Stimulated activated CD8-positive, alpha-beta memory T cell treated with anti-CD3 and anti-CD28 coated beads, Interleukin-4, amount 100 ng/mL, for 48 hours (primary cell): Measurements from ENCODE around the gene VRK3.
"Not testable (repeated sequence)": the region's sequence is repeated elsewhere in the genome, so short reads cannot be mapped to it uniquely, and the experiment has no call there.

ENCODE experiments used
- DNase-seq: peaks from one replicate; pipeline ENCODE4 v3.0.0-alpha.2; 2020

VRK3 gene

DNA sequence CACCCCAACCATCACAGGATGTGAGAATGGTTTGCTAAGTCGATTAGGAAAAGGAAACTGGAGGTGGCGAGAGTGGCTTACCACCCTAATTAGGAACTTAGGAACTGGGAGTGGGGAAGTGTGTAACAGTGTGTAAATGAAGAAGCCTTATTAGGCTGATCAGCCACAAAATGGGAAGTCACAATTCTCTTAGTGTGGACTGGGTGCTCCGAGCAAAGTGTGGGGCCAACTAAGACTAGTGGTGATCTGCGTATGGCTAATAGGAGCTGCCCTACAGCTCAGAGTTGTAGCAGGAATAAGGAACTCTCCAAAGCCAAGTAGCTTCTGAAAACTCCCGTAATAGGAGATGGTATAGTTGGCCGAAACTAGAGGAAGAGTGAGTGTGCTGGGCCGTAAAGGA, 71.8 kb downstream of the VRK3 start:
- DNase-seq, result no peak

DNA sequence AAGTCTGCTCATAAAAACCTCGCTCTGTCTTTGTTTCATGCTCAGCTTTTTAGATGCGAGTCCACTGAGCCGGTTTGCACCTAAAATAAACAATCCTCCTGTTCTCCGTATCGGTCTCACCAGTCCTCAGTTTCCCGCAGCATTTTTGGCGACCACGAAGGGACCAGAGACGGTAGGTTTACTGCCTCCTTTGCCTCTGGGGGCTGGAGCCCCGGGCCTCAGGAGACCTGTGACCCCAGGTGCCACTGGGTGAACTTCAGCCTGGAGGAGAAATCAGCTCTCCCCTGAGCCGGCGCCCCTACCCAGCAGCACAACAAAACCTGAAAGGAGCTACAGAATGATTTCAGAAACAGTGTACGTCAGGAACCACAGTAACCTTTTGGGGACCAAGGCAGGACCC, 72.3 kb downstream of the VRK3 start:
- DNase-seq, result no peak

DNA sequence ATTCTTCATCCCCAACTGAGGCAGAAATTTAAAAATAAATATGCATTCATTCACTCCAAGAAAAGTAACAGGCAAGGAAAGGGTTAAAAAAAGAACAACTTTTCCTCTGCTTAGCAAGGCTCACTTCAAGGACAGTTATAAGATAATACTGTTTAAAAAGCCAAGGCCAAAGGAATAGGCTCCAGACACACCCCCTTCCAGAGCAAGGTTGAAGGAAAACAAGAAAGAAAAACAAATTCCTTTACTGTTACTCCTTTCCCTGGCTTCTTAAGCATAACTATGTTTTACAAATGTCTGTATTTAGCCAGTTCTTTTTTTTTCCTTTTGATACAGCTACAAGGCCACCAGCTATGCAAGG, 72.7 kb downstream of the VRK3 start:
- DNase-seq, result no peak

DNA sequence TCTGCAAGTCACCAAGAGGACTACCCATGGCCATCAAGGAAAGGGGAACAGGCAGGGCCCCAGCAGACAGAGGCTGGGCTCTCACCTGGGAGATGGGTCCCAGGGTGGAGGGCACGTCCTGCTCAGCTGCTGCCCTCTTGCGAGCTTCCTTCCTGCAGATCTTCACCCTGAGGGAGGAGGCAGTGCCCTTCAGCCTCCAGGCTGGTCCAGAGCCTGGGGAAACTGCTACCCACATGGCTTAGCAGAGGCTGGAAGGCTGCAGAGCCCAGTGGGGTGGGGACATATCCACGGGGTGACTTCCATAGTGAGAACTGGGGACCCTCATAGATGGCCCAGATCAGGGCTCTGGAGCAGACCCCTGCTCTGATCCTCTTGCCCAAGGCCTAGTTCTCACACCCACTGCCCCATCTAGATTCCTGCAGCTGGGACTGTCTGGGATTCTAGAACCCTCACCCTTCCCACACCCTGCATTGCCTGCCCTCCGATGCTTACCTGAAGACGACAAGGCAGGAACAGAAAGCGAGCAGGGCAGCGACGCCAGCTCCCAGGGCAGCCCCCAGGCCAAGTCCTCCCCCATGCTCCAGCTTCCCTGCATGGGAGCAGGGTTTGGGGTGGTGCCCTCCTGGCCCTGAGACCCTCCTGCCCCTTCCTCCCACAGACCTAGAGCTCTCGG, 73.2 kb downstream of the VRK3 start:
- DNase-seq, result no peak

DNA sequence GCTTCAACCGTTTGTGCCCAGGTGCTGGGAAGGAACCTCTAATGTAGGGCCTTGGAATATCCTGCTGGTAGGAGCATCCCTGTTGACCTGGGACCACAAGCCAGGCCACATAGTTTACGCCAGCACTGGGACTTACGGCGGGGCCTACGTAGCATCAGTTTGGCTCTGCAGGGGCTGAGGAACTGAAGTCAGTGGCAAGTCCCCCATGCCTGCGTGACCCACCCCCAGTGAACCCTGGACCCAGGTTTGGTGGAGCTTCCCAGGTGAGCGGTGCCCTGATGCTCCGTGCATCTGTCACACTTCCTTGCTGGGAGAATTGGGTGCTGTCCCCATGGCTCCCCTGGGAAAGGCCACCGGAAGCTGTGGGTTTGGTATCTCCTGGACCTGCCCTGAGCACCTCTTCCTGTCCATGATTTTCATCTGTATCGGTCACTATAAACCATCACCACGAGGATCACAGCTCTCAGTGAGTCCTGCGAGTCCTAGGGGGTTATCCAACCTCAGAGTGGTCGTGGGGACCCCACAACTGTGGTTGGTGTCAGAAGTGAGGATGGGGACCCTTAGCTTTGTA, 74.1 kb downstream of the VRK3 start:
- DNase-seq, result no peak

DNA sequence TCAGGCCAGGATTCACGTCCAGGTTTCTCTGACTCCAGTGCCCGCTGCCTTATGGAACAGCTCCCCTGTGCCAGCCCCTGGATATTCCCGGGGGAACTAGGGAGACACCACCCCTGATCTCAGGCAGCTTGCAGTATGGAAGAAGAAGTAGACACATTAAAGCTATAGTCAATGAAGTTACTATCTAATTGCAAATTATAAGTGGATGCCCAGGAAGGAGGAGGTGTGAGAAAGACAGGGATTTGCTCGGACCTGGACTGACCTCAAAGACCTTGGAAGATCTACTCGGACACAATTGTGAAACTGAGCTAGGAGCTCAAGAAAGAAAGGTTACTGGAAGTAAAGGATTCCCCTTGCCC, 74.6 kb downstream of the VRK3 start:
- no peak for DNase-seq

DNA sequence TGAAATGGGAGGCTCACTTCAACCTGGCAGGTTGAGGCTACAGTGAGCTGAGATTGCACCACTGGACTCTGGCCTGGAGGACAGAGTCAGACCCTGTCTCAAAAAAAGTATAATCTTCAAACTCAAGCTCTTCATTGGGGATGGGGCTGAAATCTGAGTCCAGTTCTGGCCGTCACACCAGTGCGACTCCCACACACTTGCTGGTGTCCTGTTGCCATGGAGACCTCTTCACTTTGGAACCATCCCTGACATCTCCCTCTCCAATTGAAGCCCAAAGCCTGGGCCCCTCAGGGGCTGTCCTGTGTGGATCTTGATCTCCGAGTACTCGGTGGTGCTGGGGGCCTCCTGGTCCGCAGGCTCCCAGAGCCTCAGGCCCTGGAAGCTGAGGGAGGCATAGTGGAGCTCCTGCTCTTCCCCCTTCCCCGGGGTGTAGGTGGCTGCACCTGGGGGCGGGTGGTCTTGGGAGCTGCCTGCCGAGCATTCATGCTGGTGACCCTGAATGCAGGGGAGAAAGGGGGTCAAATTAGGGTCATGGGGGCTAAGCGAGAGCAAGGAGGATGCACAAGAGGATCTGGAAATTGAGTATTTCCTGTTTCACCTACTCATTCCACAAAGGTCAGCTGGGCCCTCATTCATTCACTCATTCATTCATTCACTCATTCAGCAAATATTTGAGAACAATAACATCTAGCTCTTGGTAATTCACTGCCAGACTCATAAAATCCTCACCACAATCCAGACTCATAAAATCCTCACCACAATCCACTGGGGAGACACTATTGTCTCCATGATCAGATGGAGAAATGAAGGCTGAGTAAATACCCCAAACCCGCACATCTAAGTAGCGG, 75.2 kb downstream of the VRK3 start:
- no peak for DNase-seq

DNA sequence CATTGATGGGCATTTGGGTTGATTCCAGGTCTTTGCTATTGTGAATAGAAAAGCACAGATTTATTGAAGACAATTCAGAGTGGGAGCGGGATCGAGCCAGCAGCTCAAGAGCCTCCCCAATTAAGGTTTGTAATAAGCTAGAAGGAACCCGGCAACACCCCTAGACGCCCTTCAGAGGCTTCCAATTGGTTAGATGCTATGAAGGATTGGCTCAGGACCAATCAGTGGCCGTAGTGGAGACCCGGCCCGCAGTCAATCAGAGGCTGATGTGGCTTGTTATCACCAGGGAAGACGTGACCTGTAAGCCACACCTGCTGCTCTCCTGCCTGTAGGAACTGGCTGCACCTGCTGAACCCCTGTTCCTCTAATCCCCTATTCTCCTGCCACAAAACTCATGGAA, 78.8 kb downstream of the VRK3 start:
- DNase-seq, result no peak

DNA sequence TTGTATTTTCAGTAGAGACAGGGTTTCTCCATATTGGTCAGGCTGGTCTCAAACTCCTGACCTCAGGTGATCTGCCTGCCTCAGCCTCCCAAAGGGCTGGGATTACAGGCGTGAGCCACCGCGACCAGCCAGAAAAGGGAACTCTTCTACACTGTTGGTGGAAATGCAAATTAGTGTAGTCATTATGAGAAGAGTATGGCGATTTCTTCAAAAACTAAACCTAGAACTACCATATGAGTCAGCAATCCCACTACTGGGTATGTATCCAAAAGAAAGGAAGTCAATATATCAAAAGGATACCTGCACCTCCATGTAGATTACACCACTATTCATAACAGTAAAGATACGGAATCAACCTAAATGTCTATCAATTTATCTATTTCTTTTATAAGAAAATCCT, 80.6 kb downstream of the VRK3 start:
- DNase-seq, result not testable (repeated sequence)

DNA sequence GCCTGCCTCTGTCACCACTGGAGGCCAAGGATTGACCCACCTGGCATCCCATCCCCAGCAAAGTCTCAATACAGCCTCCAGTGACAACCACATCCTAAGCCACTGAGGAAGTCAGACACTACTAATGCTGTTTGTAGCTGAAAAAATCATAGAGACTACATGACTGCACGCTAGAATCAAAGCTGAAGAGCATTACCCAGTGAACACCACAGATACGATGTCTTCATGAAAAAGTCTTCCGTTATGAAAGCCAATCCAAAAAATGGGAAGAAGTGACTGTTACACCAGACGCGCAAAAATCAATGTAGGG, 84.7 kb downstream of the VRK3 start:
- DNase-seq, result no peak

DNA sequence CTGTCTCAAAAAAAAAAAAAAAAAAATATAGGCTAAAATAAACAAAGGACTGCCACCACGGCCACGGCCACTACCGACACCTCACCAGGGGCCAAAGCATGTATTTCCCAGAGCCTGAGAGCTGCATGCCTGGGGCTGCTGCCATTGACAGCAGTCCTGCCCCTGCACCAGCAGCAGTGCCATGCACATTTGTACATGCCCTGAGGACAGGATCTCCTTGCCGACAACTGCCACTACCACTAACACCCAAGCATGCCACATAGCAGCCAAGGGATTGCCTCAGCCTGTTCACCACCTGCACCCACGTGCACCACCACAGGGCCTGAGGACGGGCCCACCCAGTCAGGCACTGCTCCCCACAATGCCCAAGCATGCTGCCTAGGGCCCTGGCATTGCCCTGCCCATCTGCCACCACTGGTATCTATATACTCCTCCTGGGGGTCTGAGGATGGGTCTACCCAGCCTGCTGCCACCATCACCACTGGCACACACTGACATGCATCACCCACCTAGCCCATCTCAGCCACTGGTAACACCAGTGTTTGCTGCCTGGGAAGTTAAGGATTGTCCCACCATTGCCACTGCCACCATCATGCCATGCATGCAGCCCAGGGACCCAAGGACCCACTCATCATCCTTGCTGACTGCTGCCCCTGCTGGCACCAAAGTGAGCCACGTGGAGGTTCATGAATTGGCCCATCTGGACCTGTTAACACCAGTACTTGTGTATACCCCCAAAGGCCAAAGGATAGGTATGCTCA, 85.3 kb downstream of the VRK3 start:
- no peak for DNase-seq

DNA sequence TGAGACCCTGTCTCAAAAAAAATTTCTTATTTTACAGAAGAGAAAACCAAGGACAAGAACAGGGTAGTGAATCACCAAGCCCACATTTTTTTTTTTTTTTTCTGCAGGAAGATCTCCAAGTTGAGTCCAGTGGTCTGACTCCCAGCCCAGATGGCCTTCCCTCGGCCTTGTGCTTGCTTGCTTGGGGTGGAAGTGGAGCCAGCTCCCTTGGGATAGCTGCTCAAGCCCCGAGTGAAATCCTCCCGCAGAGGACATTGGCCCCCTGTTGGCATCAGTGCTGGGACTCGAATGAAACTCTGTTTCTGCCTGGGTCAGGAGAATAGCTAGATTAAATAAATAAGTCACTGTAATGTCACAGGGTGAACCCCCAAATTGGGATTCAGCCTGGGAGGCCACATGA, 86.5 kb downstream of the VRK3 start:
- no peak for DNase-seq

DNA sequence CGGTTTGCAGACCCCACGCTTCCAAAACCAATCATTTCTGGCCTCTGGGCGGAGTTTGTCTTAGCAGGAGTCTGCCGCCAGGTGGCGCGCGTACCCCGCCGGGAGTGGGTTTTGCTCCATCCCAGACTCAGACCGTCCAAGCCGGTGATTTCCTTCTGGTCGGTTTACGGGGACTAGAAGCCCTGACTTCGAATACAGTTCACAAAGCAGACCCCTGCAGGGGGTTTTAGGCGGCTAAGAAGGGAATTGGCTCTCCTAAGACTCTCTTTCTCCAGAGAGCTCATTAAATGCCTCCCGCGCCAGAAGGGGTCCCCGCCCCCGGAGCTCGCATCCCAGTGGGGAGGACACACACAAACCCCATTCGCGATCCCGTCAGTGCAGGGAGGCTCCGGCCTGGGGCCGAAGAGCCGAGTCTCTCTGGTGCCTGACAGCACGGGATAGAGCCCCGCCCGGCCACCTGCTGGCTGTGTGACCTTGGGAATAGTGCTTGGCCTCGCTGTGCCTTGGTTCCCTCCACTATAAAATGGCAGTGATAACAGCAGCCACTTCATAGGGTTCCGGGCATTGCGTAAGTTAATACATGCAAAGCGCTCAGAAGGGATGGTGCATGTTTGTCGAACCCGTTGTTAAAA, 87.3 kb downstream of the VRK3 start:
- DNase-seq, result peak; percentile 93

DNA sequence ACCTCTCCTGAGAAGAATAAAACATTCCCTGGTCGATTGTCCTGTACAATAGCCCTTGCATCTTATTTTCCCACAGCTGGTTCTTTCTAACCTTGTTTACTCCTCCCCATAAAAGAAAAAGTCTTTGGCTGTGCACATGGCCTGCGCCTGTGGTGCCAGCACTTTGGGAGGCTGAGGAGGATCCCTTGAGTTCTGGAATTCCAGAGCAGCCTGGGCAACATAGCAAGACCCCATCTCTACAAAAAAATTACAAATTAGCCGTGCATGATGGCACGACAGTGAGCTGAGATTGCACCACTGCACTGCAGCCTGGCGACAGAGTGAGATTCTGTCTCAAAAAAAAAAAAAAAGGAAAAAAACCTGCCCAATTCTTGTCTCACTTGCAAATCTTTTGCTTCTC, 88.6 kb downstream of the VRK3 start:
- DNase-seq, result no peak

DNA sequence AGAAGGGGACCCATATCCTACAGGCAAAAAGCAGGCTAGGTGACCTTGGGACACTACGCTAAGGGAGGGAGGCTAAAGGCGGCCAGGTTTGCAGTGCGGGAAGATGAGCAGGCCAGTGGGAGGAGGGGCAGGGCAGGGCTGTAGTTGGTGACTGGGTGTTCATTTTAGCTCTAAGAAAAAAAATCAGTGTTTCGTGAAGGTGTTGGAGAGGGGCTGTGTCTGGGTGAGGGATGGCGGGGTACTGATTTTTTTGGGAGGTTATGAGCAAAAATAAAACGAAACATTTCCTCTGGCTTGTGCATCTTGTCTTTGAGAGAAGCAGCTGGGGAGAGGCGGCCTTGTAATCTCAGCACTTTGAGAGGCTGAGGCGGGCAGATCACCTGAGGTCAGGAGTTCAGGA, 91.5 kb downstream of the VRK3 start:
- DNase-seq, result no peak

DNA sequence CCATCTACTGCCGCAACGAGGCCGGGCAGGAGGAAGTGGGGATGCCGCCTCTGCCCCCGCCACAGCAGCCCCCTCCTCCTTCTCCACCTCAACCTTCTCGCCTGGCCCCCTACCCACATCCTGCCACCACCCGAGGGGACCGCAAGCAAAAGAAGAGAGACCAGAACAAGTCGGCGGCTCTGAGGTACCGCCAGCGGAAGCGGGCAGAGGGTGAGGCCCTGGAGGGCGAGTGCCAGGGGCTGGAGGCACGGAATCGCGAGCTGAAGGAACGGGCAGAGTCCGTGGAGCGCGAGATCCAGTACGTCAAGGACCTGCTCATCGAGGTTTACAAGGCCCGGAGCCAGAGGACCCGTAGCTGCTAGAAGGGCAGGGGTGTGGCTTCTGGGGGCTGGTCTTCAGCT, 92.4 kb downstream of the VRK3 start:
- no peak for DNase-seq

DNA sequence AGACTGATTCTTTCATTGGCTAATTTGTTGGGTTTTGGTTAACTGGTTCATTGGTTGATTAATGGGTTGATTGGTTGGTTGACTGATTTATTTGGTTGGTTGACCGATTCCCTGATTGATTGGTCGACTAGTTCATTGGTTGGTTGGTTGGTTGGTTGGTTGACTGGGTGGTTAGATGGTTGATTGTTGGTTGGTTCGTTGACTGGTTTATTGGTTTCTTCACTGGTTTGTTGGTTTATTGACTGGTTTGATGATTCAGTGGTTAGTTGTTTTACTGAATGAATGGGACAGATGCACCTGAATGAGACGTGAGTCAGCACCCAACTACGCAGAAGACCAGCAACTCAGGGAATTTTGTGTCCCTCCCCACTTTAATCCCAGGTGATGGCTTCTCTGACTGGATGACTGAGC, 93.1 kb downstream of the VRK3 start:
- DNase-seq, result no peak

DNA sequence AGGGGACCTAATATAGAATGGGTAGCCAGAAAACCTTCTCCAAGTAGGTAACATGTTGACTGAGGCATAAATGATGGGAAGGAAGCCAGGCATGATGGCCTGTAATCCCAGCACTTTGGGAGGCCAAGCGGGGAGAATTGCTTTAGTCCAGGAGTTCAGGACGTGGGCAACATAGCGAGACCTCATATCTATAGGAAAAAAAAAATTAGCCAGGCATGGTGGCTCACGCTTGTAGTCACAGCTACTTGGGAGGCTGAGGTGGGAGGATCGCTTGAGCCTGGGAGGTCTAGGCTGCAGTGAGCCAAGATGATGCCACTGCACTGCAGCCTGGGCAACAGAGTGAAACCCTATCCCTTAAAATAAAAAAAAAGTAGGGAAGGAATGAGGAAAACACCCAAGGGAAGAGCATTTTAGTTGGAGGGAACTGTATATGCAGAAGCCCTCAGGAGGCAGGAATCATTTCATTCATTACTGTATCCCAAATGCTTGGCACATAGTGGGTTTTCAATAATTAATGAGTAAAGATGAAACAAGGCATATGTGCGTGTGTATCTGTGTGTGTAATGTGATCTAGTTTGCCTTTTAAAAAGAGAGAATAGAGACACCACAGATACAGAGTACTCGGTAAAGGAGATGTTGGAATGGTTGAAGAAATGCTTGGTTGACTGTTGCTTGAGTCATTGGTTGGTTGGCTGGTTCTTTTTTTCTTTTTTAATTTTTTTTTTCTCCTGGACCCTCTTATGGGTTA, 93.7 kb downstream of the VRK3 start:
- DNase-seq, result no peak

DNA sequence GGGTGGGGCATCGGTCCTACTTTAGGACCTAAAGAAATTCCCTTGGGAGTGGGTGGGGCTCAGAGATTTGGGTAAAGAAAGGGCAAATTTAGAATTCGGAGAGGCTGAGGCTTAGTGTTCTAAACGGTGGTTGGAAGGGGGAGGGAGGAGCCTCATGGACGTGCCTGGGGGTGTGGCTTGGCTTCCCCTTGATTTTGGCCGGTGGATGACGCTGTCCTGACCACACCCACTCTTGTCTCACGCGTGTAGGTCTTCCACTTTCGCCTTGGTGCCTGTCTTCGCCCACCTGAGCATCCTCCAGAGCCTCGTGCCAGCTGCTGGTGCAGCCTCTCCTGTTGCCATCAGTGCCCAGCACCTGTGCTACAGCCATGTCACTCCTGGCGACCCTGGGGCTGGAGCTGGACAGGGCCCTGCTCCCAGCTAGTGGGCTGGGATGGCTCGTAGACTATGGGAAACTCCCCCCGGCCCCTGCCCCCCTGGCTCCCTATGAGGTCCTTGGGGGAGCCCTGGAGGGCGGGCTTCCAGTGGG, 94.6 kb downstream of the VRK3 start:
- no peak for DNase-seq

DNA sequence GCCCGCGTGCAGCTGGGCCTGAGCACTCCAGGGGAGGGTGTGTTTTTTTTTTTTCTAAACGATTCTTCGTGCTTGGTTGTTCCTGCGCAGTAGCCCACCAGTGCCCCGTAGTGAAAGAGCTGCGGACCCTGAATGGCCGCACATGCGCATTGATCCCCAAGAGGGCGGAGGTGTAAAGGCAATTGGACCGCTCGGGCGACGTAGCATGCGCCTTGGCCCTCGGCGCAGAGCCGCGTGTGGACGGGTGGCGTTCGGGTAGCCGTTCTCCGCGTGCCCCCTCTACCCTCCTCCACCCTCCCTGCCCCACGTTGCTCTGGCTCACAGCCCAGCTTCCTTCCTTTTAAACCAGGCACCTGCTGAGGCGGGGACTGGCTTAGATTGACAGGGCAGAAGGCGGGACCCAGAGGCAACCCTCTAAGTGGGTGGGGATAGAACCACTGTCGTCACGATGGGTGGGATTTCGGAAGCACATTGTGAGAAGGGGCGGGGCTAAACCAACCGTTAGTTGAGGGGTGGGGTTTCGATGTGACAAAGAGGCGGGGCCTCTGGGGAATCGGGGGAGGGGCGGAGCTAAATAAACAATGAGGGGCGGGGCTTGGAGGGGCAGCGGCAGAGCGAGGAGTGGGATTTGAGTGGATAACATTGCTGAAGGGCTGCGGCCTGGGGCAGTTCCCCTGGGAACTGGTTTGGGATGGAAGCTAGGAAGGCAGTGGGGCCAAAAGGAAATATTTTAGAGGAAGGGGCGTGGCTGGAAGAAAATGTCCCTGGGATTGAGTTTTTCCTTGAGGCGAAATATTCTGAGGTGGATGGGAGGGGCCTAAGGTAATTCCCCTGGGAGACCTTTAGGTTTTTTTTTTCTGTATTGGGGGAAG, 95.3 kb downstream of the VRK3 start:
- DNase-seq, result peak; percentile 96

DNA sequence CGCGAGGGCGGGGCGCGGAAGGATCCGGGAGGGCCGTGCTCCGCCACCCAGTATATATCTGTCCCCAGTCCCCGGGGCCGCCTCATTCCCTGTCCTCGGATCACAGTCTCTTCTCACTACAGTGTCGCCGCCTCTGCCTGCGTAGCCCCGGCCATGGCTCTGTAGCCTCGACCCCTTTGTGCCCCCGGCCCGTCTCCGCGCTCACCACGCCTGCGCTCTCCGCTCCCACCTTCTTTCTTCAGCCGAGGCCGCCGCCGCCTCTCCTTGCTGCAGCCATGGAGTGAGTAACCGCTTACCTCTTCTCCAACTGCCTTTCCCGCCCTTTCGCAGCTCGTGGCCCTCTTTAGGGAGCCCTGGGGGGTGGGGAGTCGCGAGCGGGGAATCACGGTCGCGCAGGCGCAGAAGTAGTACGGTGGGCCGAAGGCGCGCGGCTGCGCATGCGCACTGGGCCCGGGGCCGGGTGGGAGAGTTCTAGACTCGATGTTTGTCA, 96.0 kb downstream of the VRK3 start, which contains the start of the genes ATF5 and NUP62:
TSS of gene ATF5 (plus strand) at position 85 of the 490 bp plus-strand sequence. CDS start 1,646 bp downstream, outside the sequence.
TSS of gene NUP62 (minus strand) at position 384 of the 490 bp plus-strand sequence. CDS start 19,697 bp downstream, outside the sequence.
- peak; percentile 97 for DNase-seq
